Left ventricle myocardium inferior (tissue), 1 donor: Measurements from ENCODE around the gene LTBP1. TPM values are rescaled to one million over a fixed set of nuclear protein-coding genes. Genes with fewer than 3 reads are reported as not detected.

ENCODE experiments used
- microRNA-seq: library from miRNA; unstranded; fragments of <30 nt; microRNA quantifications from one replicate; pipeline ENCODE4 v1.2.0, GENCODE V29; 2020
- total RNA-seq: library from RNA; stranded (reverse); fragmentation: NEBNext Ultra II Directional; extraction: Animal tissue kit (Norgen Biotek cat#: 25700); gene quantifications from one replicate; pipeline ENCODE4 v1.2.1, GENCODE V29; 2021
- donor health status: DM: no; HTN: yes; CAD: no; lungs with severe emphysema.

Gene LTBP1
- total RNA-seq, 1 donor from 2014 or later, result 88.9 TPM

Small RNA genes within 50 kb of the gene (microRNA-seq; reads per million reads assigned to microRNA genes)
- not detected for gene MIR4430
